ENCODE results near the gene SRRM4.
"Not testable (repeated sequence)": the region's sequence is repeated elsewhere in the genome, so short reads cannot be mapped to it uniquely, and the experiment has no call there.

SRRM4 gene

GRCh38 chr12:118981285-118982211 lies at the start of gene SRRM4:
Gene SRRM4 (plus strand): TSS chr12:118981541. CDS start chr12:118981883, 342 bp downstream.
- no peak for DNase-seq

GRCh38 chr12:118946256-118946655 lies 35.1 kb upstream of the SRRM4 start:
- DNase-seq = no peak

- no peak for DNase-seq
Measured at GRCh38 chr12:118958520-118958919, 22.8 kb upstream of the SRRM4 start.

GRCh38 chr12:118959348-118959747 lies 22.0 kb upstream of the SRRM4 start:
- DNase-seq = no peak

- no peak for DNase-seq
Measured at GRCh38 chr12:118959985-118960560, 21.3 kb upstream of the SRRM4 start.

GRCh38 chr12:118960865-118961264 lies 20.5 kb upstream of the SRRM4 start:
- DNase-seq = no peak

GRCh38 chr12:118964988-118965387 lies 16.4 kb upstream of the SRRM4 start:
- no peak for DNase-seq

- no peak for DNase-seq
Measured at GRCh38 chr12:118970856-118971255, 10.5 kb upstream of the SRRM4 start.

- no peak for DNase-seq
Measured at GRCh38 chr12:118972982-118973381, 8.4 kb upstream of the SRRM4 start.

- peak; percentile 8 for DNase-seq
Measured at GRCh38 chr12:118979763-118980406, 1.5 kb upstream of the SRRM4 start.

- no peak for DNase-seq
Measured at GRCh38 chr12:118980407-118981014, 830 bp upstream of the SRRM4 start.

- no peak for DNase-seq
Measured at GRCh38 chr12:118982302-118982701, 961 bp downstream of the SRRM4 start.

GRCh38 chr12:118982984-118983761 lies 1.8 kb downstream of the SRRM4 start:
- no peak for DNase-seq

- no peak for DNase-seq
Measured at GRCh38 chr12:118984161-118984943, 3.0 kb downstream of the SRRM4 start.

GRCh38 chr12:118986050-118986449 lies 4.7 kb downstream of the SRRM4 start:
- no peak for DNase-seq

- DNase-seq = no peak
Measured at GRCh38 chr12:118999107-118999506, 17.8 kb downstream of the SRRM4 start.

GRCh38 chr12:119005085-119005484 lies 23.7 kb downstream of the SRRM4 start:
- no peak for DNase-seq

- DNase-seq = no peak
Measured at GRCh38 chr12:119005913-119006312, 24.6 kb downstream of the SRRM4 start.

- DNase-seq = no peak
Measured at GRCh38 chr12:119006746-119007145, 25.4 kb downstream of the SRRM4 start.

GRCh38 chr12:119008273-119008672 lies 26.9 kb downstream of the SRRM4 start:
- not testable (repeated sequence) for DNase-seq

- no peak for DNase-seq
Measured at GRCh38 chr12:119008691-119009221, 27.4 kb downstream of the SRRM4 start.

Data from CD4-positive, alpha-beta T cell treated with Interleukin-12 subunit alpha and Interleukin-12 subunit beta, for 1 hour (primary cell).